GM19372 (cell line): ENCODE results near the gene TRIM59.

ENCODE experiments used
- ATAC-seq: cut with Tn5 transposase; IDR thresholded peaks from one replicate; pipeline ENCODE4 v1.9.1; 2021; ENCODE audit warnings: mild to moderate bottlenecking, low read depth, moderate library complexity; ENCODE audit not compliant: unreplicated experiment

Gene TRIM59

GRCh38 chr3:160409812-160410610, 39.6 kb downstream of the TRIM59 start:
- ATAC-seq: no peak

- no peak for ATAC-seq
These were observed 45.7 kb downstream of the TRIM59 start for GRCh38 chr3:160403796-160404470.

- ATAC-seq: no peak
These were observed 46.5 kb downstream of the TRIM59 start for GRCh38 chr3:160403028-160403545.

- no peak for ATAC-seq
These were observed 47.2 kb downstream of the TRIM59 start for GRCh38 chr3:160402221-160403027.

GRCh38 chr3:160401291-160402095, 48.1 kb downstream of the TRIM59 start:
- ATAC-seq: no peak

- peak; percentile 18 for ATAC-seq
These were observed 48.9 kb downstream of the TRIM59 start for GRCh38 chr3:160400702-160401150.

GRCh38 chr3:160400030-160400701, 49.4 kb downstream of the TRIM59 start:
- ATAC-seq: no peak

- ATAC-seq: peak; percentile 92
These were observed 50.2 kb downstream of the TRIM59 start, which contains the start of the genes IFT80 and SMC4 for GRCh38 chr3:160399125-160400029. Gene IFT80, minus strand, starts transcription at chr3:160399225. Its CDS starts 14,625 bp downstream, at chr3:160384600. Gene SMC4, plus strand, starts transcription at chr3:160399650. Its CDS starts 1,177 bp downstream, at chr3:160400827.

- ATAC-seq: peak; percentile 6
These were observed 50.8 kb downstream of the TRIM59 start for GRCh38 chr3:160398820-160399124.

- no peak for ATAC-seq
These were observed 54.3 kb downstream of the TRIM59 start for GRCh38 chr3:160395297-160395696.

- no peak for ATAC-seq
These were observed 55.6 kb downstream of the TRIM59 start for GRCh38 chr3:160394009-160394392.

GRCh38 chr3:160393346-160394008, 56.1 kb downstream of the TRIM59 start:
- ATAC-seq: no peak

GRCh38 chr3:160392798-160393197, 56.8 kb downstream of the TRIM59 start:
- no peak for ATAC-seq

GRCh38 chr3:160390565-160391138, 58.9 kb downstream of the TRIM59 start:
- no peak for ATAC-seq
